Upper lobe of left lung (tissue), 4 donors: Measurements from ENCODE around the gene RPL38.

Experiments
- CTCF ChIP-seq, 6 experiments: fragments of 450-650 bp in 4 of 6; fragments of 200-600 bp in 2 of 6; sonication (generic) in 2 of 6; IDR thresholded peaks; one replicate each; pipeline ENCODE4 v1.5.1; 2016 to 2019; ENCODE audit warnings: antibody characterized with exemption in 6 of 6
- EP300 ChIP-seq, 4 donors: sonication (generic); formaldehyde crosslinking; IDR thresholded peaks; one replicate each; pipeline ENCODE4 v1.5.1; 2017; ENCODE audit warnings: antibody characterized with exemption in 4 of 4, control low read depth in 2 of 4
- POLR2A ChIP-seq, 4 donors: fragments of 450-650 bp; IDR thresholded peaks; one replicate each; pipeline ENCODE4 v1.5.1; 2016 to 2017; ENCODE audit warnings: antibody characterized with exemption in 4 of 4, mild to moderate bottlenecking in 2 of 4

- no peak for TF ChIP-seq EP300 (IDR thresholded peaks at IDR 0.05)
- no peak for TF ChIP-seq CTCF (IDR thresholded peaks at IDR 0.05)
- TF ChIP-seq POLR2A (IDR thresholded peaks at IDR 0.05): no peak
Observed at GRCh38 chr17:74196541-74197317, 6.7 kb upstream of the RPL38 start.
